Stomach (tissue), 9 donors: ENCODE data around the gene GPR32. TPM values are rescaled to one million over a fixed set of nuclear protein-coding genes. Genes with fewer than 3 reads are reported as not detected.

Experiments
- DNase-seq, 2 donors: peaks; one replicate each; pipeline versions ENCODE4 v3.0.0 to v3.0.0-alpha.2; 2013 to 2019
- H3K27ac ChIP-seq, 5 donors: fragments of 200-600 bp in 4 of 5; sonication (generic) in 4 of 5; one replicate each; pipeline ENCODE4 v1.5.1; 2013 to 2019; ENCODE audit warnings: mild to moderate bottlenecking in 1 of 5, moderate library complexity in 1 of 5
- H3K27me3 ChIP-seq, 3 donors: fragments of 200-600 bp; sonication (generic); one replicate each; pipeline ENCODE4 v1.5.1; 2017 to 2019; ENCODE audit warnings: mixed run types in 1 of 3
- H3K36me3 ChIP-seq, 4 donors: fragments of 200-600 bp; sonication (generic); 1 replicate in 3 of 4; 2 replicates in 1 of 4; pipeline ENCODE4 v1.5.1; 2016 to 2019
- H3K4me1 ChIP-seq, 4 donors: fragments of 200-600 bp; sonication (generic); one replicate each; pipeline ENCODE4 v1.5.1; 2016 to 2019
- H3K4me3 ChIP-seq, 4 donors: fragments of 200-600 bp; sonication (generic) in 3 of 4; one replicate each; pipeline ENCODE4 v1.5.1; 2016 to 2019; ENCODE audit warnings: mild to moderate bottlenecking in 1 of 4
- H3K9me3 ChIP-seq, 4 donors: fragments of 200-600 bp; sonication (generic); one replicate each; pipeline ENCODE4 v1.5.1; 2016 to 2019
- CTCF ChIP-seq, 7 experiments: fragments of 450-650 bp in 4 of 7; fragments of 200-600 bp in 3 of 7; sonication (generic) in 3 of 7; IDR thresholded peaks; one replicate each; pipeline ENCODE4 v1.5.1; 2016 to 2019; ENCODE audit warnings: antibody characterized with exemption in 7 of 7, control low read depth in 2 of 7, mild to moderate bottlenecking in 1 of 7
- EP300 ChIP-seq: sonication (generic); formaldehyde crosslinking; IDR thresholded peaks from one replicate; pipeline ENCODE4 v1.6.1; 2017; ENCODE audit warnings: antibody characterized with exemption
- POLR2A ChIP-seq, 4 donors: fragments of 450-650 bp; IDR thresholded peaks; one replicate each; pipeline ENCODE4 v1.6.1; 2016; ENCODE audit warnings: antibody characterized with exemption in 4 of 4, control low read depth in 2 of 4, mild to moderate bottlenecking in 1 of 4, moderate library complexity in 1 of 4
- POLR2AphosphoS5 ChIP-seq, 3 donors: sonication (generic); formaldehyde crosslinking; IDR thresholded peaks; one replicate each; pipeline ENCODE4 v1.6.1; 2016; ENCODE audit warnings: antibody characterized with exemption in 3 of 3
- WGBS, 5 donors: extraction: QIAGEN DNeasy Blood & Tissue Kit in 3 of 5; methylation state at CpG; one replicate each; pipeline versions ENCODE4 v1.1.5 to v1.1.7; 2013 to 2018; 5-methylcytosine and 5-hydroxymethylcytosine counted together
- intact Hi-C: fragments of 100-400 bp; cut with DNase I; formaldehyde crosslinking; loops from one replicate; pipeline ENCODE4 v1.15.1; 2023; ENCODE audit warnings: low total_unique reads
- polyA plus RNA-seq, 3 donors: library from polyadenylated mRNA; stranded (reverse); fragments of 200-250 nt; gene quantifications; one replicate each; pipeline ENCODE4 v1.2.3, GENCODE V29; 2013
- total RNA-seq, 5 donors: library from RNA; depleted of rRNA; stranded (reverse); fragments of >200 nt; gene quantifications; one replicate each; pipeline versions ENCODE4 v1.1.0 to v1.2.3, GENCODE V29; 2014 to 2016
- donor health status: healthy with polysubstance abuse.
- donor health status: Bipolar disorder and iron deficiency.
- donor health status: healthy.

GPR32 gene
- total and polyA plus RNA-seq, 8 donors, result not detected

GRCh38 chr19:50785329-50785728 lies 15.1 kb downstream of the GPR32 start:
- no peaks in the 10 kb centered on the region for H3K9me3 ChIP-seq
- no peak overlapping the region for H3K27ac ChIP-seq
- no peak overlapping the region for H3K4me3 ChIP-seq
- intact Hi-C loops, result no loop called here
- DNase-seq, result no peak
- TF ChIP-seq CTCF (IDR thresholded peaks at IDR 0.05) (no peak), EP300 (no peak), POLR2AphosphoS5 (IDR thresholded peaks at IDR 0.05) (no peak), POLR2A (IDR thresholded peaks at IDR 0.05) (no peak)
- peaks cover 3 to 44% (median 22%) of the 10 kb centered on the region in 3 donors for H3K27me3 ChIP-seq
- peaks cover 0 to 10% (median 3%) of the 10 kb centered on the region in 4 donors for H3K4me1 ChIP-seq
- no peaks in the 10 kb centered on the region for H3K36me3 ChIP-seq
- WGBS, 5 donors, result 82 to 89% (median 87%) methylated on average over 12 of the region's 12 CpGs

GRCh38 chr19:50790396-50790795 lies 20.1 kb downstream of the GPR32 start, which contains the start of gene ACP4:
TSS of gene ACP4 (plus strand) at chr19:50790415. CDS start at chr19:50790415, 0 bp downstream.
- no peak within 1 kb of the TSS for H3K4me3 ChIP-seq
- peaks cover 0 to 20% (median 0%) of the 10 kb centered on the region in 3 donors for H3K27me3 ChIP-seq
- DNase-seq, result no peak
- H3K4me1 ChIP-seq, result peaks cover 0 to 8% (median 0%) of the 10 kb centered on the region in 4 donors
- H3K27ac ChIP-seq, result no peak within 1 kb of the TSS
- TF ChIP-seq POLR2AphosphoS5 (IDR thresholded peaks at IDR 0.05) (no peak), CTCF (IDR thresholded peaks at IDR 0.05) (no peak), EP300 (no peak), POLR2A (IDR thresholded peaks at IDR 0.05) (no peak)
- WGBS, 5 donors, result 86 to 95% (median 87%) methylated on average over 10 to 15 of the region's 15 CpGs
- H3K36me3 ChIP-seq, result peaks cover 0 to under 1% (median 0%) of the 10 kb centered on the region in 4 donors
- intact Hi-C loops, result no loop called here
- no peaks in the 10 kb centered on the region for H3K9me3 ChIP-seq

- intact Hi-C loops, result no loop called here
- H3K27ac ChIP-seq, result no peak overlapping the region
- peaks cover 0 to 14% (median 0%) of the 10 kb centered on the region in 3 donors for H3K27me3 ChIP-seq
- WGBS, 5 donors, result 74 to 81% (median 79%) methylated on average over 6 of the region's 6 CpGs
- TF ChIP-seq CTCF (IDR thresholded peaks at IDR 0.05), result no peak
- TF ChIP-seq POLR2AphosphoS5 (IDR thresholded peaks at IDR 0.05), result no peak
- no peak for TF ChIP-seq EP300
- no peak for TF ChIP-seq POLR2A (IDR thresholded peaks at IDR 0.05)
- H3K4me1 ChIP-seq, result peaks cover 0 to 8% (median 0%) of the 10 kb centered on the region in 4 donors
- peaks cover 0 to 7% (median 5%) of the 10 kb centered on the region in 4 donors for H3K36me3 ChIP-seq
- no peak overlapping the region for H3K4me3 ChIP-seq
- no peaks in the 10 kb centered on the region for H3K9me3 ChIP-seq
- DNase-seq, result no peak
Observed at GRCh38 chr19:50790922-50791467, 20.7 kb downstream of the GPR32 start.

DNA sequence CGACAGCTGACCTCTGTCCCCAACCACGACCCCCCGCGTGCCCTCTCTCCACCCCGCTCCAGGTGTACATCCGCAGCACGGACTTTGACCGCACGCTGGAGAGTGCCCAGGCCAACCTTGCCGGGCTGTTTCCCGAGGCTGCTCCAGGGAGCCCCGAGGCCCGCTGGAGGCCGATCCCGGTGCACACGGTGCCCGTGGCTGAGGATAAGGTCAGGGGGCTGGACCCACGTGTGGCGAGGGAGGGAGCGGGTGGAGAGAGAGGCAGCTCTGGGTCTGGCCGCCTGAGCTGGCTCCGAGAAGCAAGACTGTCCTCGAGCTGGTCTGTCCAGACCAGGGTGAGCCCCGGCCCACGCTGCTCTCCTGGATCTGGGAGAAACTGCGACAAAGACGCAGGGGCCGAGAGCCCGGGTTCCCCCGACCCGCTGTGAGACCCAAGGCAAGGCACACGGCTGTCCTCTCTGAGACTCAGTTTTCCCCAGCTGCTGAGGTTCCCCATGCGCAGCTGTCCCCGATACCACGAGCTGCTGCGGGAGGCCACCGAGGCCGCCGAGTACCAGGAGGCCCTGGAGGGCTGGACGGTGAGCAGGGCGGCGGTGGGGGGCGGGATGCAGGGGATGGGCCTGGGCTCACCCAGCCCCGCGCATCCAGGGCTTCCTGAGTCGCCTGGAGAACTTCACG lies 21.5 kb downstream of the GPR32 start:
- Histone ChIP-seq H3K4me3 (no peak overlapping the region), H3K36me3 (peaks cover 0 to 14% (median 11%) of the 10 kb centered on the region in 4 donors), H3K27ac (no peak overlapping the region), H3K9me3 (no peaks in the 10 kb centered on the region), H3K4me1 (peaks cover 0 to 8% (median 0%) of the 10 kb centered on the region in 4 donors), H3K27me3 (peaks cover 0 to 8% (median 0%) of the 10 kb centered on the region in 3 donors)
- 70 to 81% (median 73%) methylated on average over 25 to 47 of the region's 47 CpGs for WGBS, 5 donors
- TF ChIP-seq POLR2A (IDR thresholded peaks at IDR 0.05) (no peak), CTCF (IDR thresholded peaks at IDR 0.05) (no peak), POLR2AphosphoS5 (IDR thresholded peaks at IDR 0.05) (no peak), EP300 (no peak)
- DNase-seq, result no peak
- intact Hi-C loops, result no loop called here
